Progenitor cell of endocrine pancreas (in vitro differentiated cells): Measurements from ENCODE around the gene ALDH8A1. TPM values are rescaled to one million over a fixed set of nuclear protein-coding genes. Genes with fewer than 3 reads are reported as not detected.
"Not testable (repeated sequence)": the region's sequence is repeated elsewhere in the genome, so short reads cannot be mapped to it uniquely, and the experiment has no call there.

Experiments
- DNase-seq: peaks from one replicate; pipeline ENCODE4 v3.0.0; 2021; ENCODE audit warnings: low spot score; ENCODE audit not compliant: unreplicated experiment
- H3K27ac Mint-ChIP-seq: 2 replicates; pipeline ENCODE4 v1.8.0; 2021; ENCODE audit warnings: mild to moderate bottlenecking, moderate library complexity, mixed read lengths
- H3K27me3 Mint-ChIP-seq: 2 replicates; pipeline ENCODE4 v1.8.0; 2021; ENCODE audit warnings: mixed read lengths
- H3K36me3 Mint-ChIP-seq: 2 replicates; pipeline ENCODE4 v1.8.0; 2022; ENCODE audit warnings: mixed read lengths; ENCODE audit not compliant: insufficient read depth
- H3K4me1 Mint-ChIP-seq: 2 replicates; pipeline ENCODE4 v1.8.0; 2021; ENCODE audit warnings: low read depth, mixed read lengths
- H3K4me3 Mint-ChIP-seq: 2 replicates; pipeline ENCODE4 v1.8.0; 2021; ENCODE audit warnings: low read depth, mild to moderate bottlenecking, moderate library complexity, mixed read lengths
- H3K9me3 Mint-ChIP-seq: 2 replicates; pipeline ENCODE4 v1.8.0; 2021; ENCODE audit warnings: low read depth, mixed read lengths
- CTCF ChIP-seq: fragments of 200-600 bp; sonication (generic); IDR thresholded peaks from one replicate; pipeline ENCODE4 v1.5.0; 2021; ENCODE audit warnings: antibody characterized with exemption, mild to moderate bottlenecking; ENCODE audit not compliant: unreplicated experiment
- total RNA-seq: library from RNA; stranded (reverse); gene quantifications from 2 replicates; pipeline ENCODE4 v1.2.1, GENCODE V29; 2021

ALDH8A1 gene
- total RNA-seq, 1 donor from 2014 or later, result 1.5 TPM

- Mint-ChIP-seq H3K27ac (no peak overlapping the region), H3K27me3 (peaks cover 3% of the 10 kb centered on the region), H3K9me3 (peaks cover 3% of the 10 kb centered on the region), H3K4me3 (no peak overlapping the region), H3K36me3 (no peaks in the 10 kb centered on the region), H3K4me1 (peaks cover 9% of the 10 kb centered on the region)
- DNase-seq, result no peak
- TF ChIP-seq CTCF, result no peak
Measured at GRCh38 chr6:134903448-134903847, 46.5 kb downstream of the ALDH8A1 start.

GRCh38 chr6:134902936-134903335 is 47.0 kb downstream of the ALDH8A1 start:
- Mint-ChIP-seq H3K4me3 (no peak overlapping the region), H3K9me3 (peaks cover 3% of the 10 kb centered on the region), H3K4me1 (peaks cover 9% of the 10 kb centered on the region), H3K36me3 (no peaks in the 10 kb centered on the region), H3K27me3 (peaks cover 3% of the 10 kb centered on the region), H3K27ac (peak overlapping the region; percentile 8)
- TF ChIP-seq CTCF, result no peak
- DNase-seq, result no peak

- H3K27ac Mint-ChIP-seq, result peak overlapping the region; percentile 8
- peaks cover 9% of the 10 kb centered on the region for H3K4me1 Mint-ChIP-seq
- no peak for DNase-seq
- no peak for TF ChIP-seq CTCF
- peaks cover 3% of the 10 kb centered on the region for H3K9me3 Mint-ChIP-seq
- H3K27me3 Mint-ChIP-seq, result peaks cover 3% of the 10 kb centered on the region
- H3K36me3 Mint-ChIP-seq, result no peaks in the 10 kb centered on the region
- H3K4me3 Mint-ChIP-seq, result no peak overlapping the region
Measured at GRCh38 chr6:134902074-134902861, 47.6 kb downstream of the ALDH8A1 start.

- Mint-ChIP-seq H3K27ac (no peak overlapping the region), H3K4me3 (no peak overlapping the region), H3K27me3 (peaks cover 9% of the 10 kb centered on the region), H3K4me1 (peaks cover 9% of the 10 kb centered on the region), H3K36me3 (no peaks in the 10 kb centered on the region), H3K9me3 (no peaks in the 10 kb centered on the region)
- no peak for DNase-seq
- no peak for TF ChIP-seq CTCF
Measured at GRCh38 chr6:134898575-134898974, 51.3 kb downstream of the ALDH8A1 start.

GRCh38 chr6:134898166-134898565 is 51.7 kb downstream of the ALDH8A1 start:
- not testable (repeated sequence) for H3K4me1 Mint-ChIP-seq, H3K36me3 Mint-ChIP-seq, H3K27me3 Mint-ChIP-seq, H3K27ac Mint-ChIP-seq, H3K9me3 Mint-ChIP-seq, H3K4me3 Mint-ChIP-seq, DNase-seq

- Mint-ChIP-seq H3K27ac (no peak overlapping the region), H3K36me3 (peaks cover 3% of the 10 kb centered on the region), H3K9me3 (peaks cover 9% of the 10 kb centered on the region), H3K27me3 (peaks cover 6% of the 10 kb centered on the region), H3K4me3 (no peak overlapping the region), H3K4me1 (no peaks in the 10 kb centered on the region)
- no peak for TF ChIP-seq CTCF
- no peak for DNase-seq
Measured at GRCh38 chr6:134896910-134897309, 53.0 kb downstream of the ALDH8A1 start.
